ENCODE results near the gene THRB. TPM values are rescaled to one million over a fixed set of nuclear protein-coding genes. Genes with fewer than 3 reads are reported as not detected.

The THRB gene
- polyA plus RNA-seq, 1 of the 3 experiments (the other 2 are of a cell fraction): 0.02 TPM

DNA sequence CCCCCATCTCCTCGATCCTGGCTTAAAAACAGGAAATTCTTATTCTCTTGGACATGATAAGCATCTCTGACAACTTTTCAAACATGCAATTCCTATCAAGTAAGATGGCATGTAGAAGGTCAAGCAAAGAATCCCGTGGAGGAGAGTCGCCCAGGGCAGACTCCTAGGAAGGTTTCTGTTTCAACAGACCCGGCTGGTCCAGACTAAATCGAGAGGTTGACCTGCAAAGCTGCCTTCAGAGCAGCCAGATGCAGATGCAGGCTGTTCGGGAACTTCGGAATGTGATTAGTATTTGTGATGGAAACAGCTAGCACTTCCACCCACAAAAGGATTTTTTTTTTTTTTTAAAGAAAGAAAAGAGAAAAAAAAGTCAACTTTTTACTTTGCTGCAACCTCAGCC is 332.8 kb downstream of the THRB start:
- ChIA-PET CTCF (interaction anchor here (1.3 kb wide), 1 partner anchor 19 kb away, joined by 3 read pairs; no protein-coding TSS in a partner anchor), POLR2A (no interaction called here)
- H3K9me2 ChIP-seq: no peaks in the 10 kb centered on the region; the same call in 1 of the 2 replicates
- H3K36me3 ChIP-seq (replicated peaks in 1 of 2; ENCODE audit: control insufficient read depth in 1 of 2, insufficient read depth in 2 of 2, low read length in 1 of 2): no peaks in the 10 kb centered on the region
- no peaks in the 10 kb centered on the region for H4K20me1 ChIP-seq (ENCODE audit: insufficient read depth)
- no peaks in the 10 kb centered on the region for H3K9me3 ChIP-seq
- H3K27ac ChIP-seq (ENCODE audit: low read depth in 2 of 2, low read length in 1 of 2): no peak overlapping the region
- DNase-seq: no peak
- H3K27me3 ChIP-seq (ENCODE audit: insufficient read depth): no peaks in the 10 kb centered on the region
- no peaks in the 10 kb centered on the region for H3K79me2 ChIP-seq (ENCODE audit: insufficient read depth)
- H3K4me3 ChIP-seq (ENCODE audit: low read depth in 2 of 2, low read length in 1 of 2): no peak overlapping the region
- H3K4me2 ChIP-seq: peak overlapping the region; percentile 41; the same call in 1 of the 2 replicates
- H3K4me1 ChIP-seq (ENCODE audit: control insufficient read depth in 1 of 2, insufficient read depth in 2 of 2, low read depth in 1 of 2, low read length in 1 of 2): peaks cover 0 to 4% of the 10 kb centered on the region in 2 experiments; a peak in 1 of 4 replicates
- no peak overlapping the region for H3K9ac ChIP-seq
- TF ChIP-seq NRF1 (IDR thresholded peaks at IDR 0.05; ENCODE audit: low read depth, low read length): no peak
- no peak for TF ChIP-seq NFIC (IDR thresholded peaks at IDR 0.05; ENCODE audit: borderline replicate concordance)
- TF ChIP-seq TAF1 (IDR thresholded peaks at IDR 0.05; ENCODE audit: borderline replicate concordance, low read depth, low read length): no peak
- TF ChIP-seq, protein P1, sequence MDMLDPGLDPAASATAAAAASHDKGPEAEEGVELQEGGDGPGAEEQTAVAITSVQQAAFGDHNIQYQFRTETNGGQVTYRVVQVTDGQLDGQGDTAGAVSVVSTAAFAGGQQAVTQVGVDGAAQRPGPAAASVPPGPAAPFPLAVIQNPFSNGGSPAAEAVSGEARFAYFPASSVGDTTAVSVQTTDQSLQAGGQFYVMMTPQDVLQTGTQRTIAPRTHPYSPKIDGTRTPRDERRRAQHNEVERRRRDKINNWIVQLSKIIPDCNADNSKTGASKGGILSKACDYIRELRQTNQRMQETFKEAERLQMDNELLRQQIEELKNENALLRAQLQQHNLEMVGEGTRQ (IDR thresholded peaks at IDR 0.05; ENCODE audit: borderline replicate concordance, low read depth, low read length): no peak
- TF ChIP-seq YY1 (IDR thresholded peaks at IDR 0.05; ENCODE audit: low read depth): no peak
- TF ChIP-seq TCF12 (IDR thresholded peaks at IDR 0.05): peak; percentile 30; the same call in 1 of the 2 replicates
- TF ChIP-seq FOXJ3 (CRISPR knock-in tag; IDR thresholded peaks at IDR 0.05): no peak
- TF ChIP-seq MXI1 (IDR thresholded peaks at IDR 0.05; ENCODE audit: low read depth, low read length): no peak
- TF ChIP-seq CHD2 (IDR thresholded peaks at IDR 0.05; ENCODE audit: low read length, partially characterized antibody): no peak
- TF ChIP-seq TEAD4 (IDR thresholded peaks at IDR 0.05; ENCODE audit: borderline replicate concordance, insufficient read depth): no peak
- TF ChIP-seq, protein P2, sequence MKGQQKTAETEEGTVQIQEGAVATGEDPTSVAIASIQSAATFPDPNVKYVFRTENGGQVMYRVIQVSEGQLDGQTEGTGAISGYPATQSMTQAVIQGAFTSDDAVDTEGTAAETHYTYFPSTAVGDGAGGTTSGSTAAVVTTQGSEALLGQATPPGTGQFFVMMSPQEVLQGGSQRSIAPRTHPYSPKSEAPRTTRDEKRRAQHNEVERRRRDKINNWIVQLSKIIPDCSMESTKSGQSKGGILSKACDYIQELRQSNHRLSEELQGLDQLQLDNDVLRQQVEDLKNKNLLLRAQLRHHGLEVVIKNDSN (IDR thresholded peaks at IDR 0.05; ENCODE audit: borderline replicate concordance, low read depth): no peak
- no peak for TF ChIP-seq GATA2 (CRISPR knock-in tag; IDR thresholded peaks at IDR 0.05)
- no peak for TF ChIP-seq IRF3 (IDR thresholded peaks at IDR 0.05; ENCODE audit: low read depth, low read length)
- TF ChIP-seq EZH2phosphoT487 (IDR thresholded peaks at IDR 0.05; ENCODE audit: borderline replicate concordance, low read depth): no peak
- peak; percentile 35; the same call in 1 of the 2 replicates for TF ChIP-seq PBX3 (IDR thresholded peaks at IDR 0.05)
- no peak overlapping the region for H2AFZ ChIP-seq (ENCODE audit: low read depth)
- peaks cover 4% of the 10 kb centered on the region for H3F3A ChIP-seq (replicated peaks; ENCODE audit: insufficient read depth)
- 47% methylated on average over 7 of the region's 7 CpGs for WGBS (ENCODE audit: low lambda C conversion rate)
